HPDE6-E6E7 (cell line): ENCODE results near the gene SH3BP5L.
A peak's percentile ranks its signal among the peaks of the same experiment; 100 is the strongest.

ENCODE experiments used
- DNase-seq: peaks from one replicate; pipeline ENCODE4 v3.0.0; 2011; ENCODE audit warnings: missing footprints; ENCODE audit errors: extremely low spot score

SH3BP5L gene

DNA sequence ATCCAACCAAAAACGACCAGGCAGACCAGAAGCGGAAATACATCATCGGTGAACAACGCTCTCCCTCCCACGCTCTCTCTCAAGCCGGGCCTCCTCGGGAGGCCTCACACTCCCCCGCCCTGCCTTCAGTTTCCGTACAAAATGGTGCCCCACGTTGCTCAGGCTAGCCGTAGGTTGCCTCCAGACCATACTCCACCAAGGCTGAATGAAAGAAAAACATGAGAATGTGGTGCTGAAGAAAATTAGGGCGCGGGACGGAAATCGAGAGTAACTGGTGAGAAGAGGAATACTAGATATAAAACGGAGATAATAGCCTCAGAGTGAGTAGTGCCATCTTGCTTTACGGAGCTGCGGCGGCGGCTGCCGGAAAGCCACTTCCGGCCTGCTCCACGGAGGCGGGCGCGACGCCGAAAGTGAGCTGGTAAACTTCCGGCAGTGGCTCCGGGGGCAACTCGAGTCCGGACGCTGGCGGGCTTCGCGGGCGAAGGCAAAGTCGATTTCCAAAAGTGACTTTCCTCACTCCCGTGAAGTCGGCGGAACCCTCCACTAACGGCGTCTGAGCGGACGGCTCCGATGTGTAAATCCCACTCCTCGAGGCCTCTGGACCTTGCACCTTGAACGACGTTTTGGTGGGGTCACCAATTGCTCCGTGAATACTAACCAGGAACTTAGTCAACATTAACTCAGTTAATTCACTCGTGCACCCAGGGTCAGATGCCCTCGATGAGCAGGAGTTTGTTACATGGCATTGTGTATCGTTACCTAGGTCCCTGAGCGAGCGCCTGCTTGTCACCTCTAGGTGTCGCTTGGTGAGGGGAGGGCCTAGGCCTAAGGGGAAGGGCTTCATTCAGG, at the start of gene SH3BP5L:
SH3BP5L (minus strand) TSS at position 7 of the 852 bp plus-strand sequence. CDS start 980 bp downstream, outside the sequence.
- DNase-seq = peak; percentile 99

DNA sequence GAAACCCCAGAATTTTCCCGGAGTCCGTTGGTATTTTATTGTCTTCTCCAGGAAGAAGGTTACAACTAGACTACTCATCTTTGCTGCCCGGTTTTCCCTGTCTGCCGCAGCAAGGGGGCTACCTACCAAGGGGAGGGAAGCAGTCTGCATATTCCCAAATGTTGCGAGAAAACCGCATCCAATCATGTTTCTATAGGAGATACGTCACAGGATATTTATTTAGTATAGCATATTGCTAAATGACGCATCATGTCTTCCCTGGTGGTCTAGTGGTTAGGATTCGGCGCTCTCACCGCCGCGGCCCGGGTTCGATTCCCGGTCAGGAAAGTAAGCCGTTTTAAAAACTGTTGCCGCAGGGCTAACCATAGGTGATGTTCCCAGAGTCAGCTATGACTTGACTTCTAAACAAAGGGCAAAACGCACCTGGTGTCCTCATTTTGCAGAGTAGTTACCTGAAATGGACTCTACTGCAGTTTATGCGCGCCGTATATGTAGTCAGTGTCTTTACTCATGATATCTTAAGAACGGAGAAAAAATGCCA, 48.3 kb upstream of the SH3BP5L start:
- DNase-seq = peak; percentile 64

DNA sequence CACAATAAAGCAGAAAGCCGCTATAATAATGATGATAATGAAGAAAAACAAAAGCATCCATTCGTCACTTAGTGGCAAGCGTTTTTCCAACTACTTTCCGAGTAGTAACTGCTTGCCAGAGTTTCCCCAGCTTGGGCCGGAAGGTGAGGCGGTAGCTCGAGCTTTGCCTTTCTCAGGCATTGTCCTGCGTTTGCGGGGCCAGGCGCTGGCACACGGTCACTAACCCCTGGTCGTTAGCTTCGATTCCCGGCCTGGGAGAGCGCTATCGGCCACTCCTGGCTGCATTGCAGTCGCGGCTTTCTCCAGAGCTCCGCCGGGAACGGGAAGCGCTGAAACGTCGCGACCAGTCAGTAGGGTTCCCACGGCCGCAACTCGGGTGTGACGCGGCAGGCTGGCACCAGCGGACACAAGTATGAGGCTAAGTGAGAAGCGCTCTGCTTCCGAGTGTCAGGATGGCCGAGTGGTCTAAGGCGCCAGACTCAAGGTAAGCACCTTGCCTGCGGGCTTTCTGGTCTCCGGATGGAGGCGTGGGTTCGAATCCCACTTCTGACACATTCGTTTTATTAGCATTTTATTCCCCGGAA, 47.8 kb upstream of the SH3BP5L start:
- peak; percentile 88 for DNase-seq

DNA sequence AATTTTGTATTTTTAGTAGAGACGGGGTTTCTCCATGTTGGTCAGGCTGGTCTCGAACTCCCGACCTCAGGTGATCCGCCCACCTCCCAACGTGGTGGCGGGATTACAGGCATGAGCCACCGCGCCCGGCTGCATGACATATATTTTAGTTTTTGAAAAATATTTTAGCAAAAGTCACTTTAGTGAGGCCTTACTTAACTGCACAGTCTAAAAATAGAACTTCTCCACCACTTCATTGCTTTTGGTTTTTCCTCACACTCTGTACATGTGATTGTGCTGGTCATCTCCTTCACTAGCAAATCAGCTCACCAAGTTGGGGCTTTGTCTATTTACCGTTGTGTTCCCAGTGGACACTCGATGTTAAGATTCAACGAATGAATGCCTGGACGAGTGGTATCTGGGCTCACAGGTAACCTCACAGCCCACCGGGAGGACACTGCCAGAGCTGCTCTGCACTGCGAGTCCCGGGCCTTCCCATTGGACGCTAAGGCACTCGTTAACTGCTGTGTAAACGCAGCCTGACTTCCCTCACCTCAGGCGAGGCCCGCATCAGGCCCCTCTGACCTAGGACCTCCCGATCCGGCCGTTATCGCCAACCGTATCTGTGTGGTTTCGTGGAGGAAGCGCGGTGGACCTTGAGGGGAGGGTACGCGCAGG, 47.2 kb upstream of the SH3BP5L start:
- DNase-seq = peak; percentile 65

DNA sequence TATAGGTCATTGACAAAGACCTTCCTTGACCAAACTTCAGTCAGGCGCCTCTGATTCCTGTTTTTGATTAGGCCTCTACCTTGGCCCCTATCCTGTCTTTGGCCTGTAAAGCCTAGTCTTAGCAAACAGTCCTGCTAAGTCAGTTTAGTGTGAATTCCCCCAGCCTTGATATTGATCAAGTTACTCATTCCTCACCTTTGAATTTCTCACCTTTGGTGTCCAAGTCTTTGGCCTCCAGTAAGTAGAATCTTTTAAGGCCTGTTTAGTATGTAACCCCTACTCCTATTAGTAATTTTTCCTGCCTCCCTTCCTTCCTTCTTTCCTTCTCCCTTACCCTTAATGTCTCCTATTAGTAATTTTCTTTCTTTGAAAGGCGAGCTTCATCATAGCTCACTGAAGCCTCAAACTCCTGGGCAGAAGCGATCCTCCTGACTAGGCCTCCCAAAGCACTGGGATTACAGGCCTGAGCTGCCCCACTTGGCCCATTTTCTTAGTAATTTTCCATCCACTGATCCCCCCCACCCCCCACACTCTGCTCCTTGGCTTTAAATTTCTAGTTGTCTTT, 46.2 kb upstream of the SH3BP5L start:
- no peak for DNase-seq

DNA sequence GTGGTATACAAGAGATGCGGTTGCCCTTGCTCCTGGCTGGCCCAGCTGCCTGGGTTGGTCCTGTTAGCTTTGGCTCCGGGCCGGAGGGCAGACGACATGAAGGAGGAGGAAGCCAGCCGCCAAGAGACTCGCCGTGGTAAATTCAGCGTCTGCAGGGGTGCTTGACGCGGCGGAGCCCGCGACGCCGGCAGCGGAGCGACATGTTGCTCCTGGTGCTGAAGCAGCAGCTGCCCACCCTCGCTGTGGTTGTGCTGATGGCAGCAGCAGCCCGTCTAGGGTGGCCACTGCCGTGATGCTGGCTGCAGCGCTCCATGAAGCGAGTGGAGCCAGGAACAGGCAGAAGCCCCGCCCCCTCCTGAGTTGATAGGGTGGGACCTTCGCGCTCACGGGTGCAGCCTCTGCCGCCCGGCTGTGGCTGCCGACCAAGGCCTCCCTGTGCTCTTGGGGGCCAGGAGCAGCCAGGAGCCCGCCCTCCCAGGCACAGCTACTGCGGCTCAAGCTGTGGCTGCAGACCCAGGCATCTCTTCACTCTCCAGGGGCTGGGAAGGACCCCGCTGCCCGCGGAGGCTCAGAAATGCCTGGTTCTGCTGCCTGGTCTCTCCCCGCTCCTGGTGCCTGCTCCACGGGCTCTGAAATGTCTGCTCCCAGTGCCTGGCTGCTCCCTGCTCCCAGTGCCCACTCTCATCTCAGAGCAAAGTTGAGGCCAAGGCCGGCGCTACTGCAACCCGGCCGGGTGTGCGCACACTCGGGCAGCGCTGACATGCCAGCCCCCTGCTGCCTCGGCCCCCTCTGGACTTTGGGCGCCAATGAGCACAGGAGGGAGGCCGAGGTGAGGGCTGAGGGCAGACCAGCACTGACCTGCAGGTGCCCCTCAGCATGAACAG, 37.5 kb upstream of the SH3BP5L start:
- DNase-seq = peak; percentile 56

DNA sequence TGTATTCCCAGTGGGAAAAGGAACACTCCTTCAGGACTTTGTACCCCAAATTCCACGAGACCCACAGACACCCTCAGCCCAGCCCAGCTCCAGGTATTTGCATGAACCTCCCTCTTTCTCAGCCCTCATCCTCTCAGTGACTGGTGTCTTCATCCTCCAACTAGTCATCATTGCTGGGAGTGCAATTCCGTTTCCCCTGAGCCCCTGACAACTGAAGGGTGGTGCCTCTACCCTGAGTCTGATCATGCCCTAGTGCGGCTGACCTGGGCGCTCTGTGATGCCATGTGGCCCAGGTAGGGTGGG, 36.9 kb upstream of the SH3BP5L start:
- no peak for DNase-seq

DNA sequence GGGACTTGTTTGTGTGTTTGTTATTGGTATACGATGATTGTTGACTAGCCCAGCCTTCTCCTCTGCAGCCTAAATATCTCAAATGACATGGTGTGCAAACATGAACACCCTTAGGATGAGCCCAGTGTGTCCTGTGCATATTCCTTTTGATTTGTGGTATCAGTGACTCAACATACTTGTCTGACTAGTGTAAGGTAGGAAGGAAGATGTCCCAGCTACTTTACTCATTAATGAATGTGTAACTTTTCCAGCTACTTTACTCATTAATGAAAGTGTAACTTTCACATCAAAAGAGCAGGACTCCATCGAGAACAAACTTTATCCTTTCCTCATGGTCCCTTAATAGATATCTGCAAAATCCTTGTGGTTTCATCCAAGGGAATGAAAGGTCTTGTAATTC, 35.9 kb upstream of the SH3BP5L start:
- DNase-seq = no peak

DNA sequence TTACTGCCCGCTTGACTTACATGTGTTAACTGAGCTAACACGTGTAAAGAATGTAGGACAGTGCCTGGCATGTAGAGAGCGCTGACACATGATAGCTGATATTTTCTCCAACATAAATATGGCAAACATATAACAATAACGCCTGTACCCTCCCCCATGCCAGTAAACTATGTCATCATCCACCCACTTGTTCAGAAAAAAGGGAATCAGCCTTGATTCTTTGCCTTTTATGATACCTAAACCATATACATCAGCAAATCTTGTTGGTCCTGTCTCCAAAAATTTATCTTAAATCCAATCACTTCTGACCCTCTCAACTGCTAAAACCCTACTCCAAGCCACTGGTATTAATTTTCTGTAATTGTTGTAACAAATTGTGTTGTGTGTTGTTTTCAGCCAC, 34.3 kb upstream of the SH3BP5L start:
- DNase-seq = no peak

DNA sequence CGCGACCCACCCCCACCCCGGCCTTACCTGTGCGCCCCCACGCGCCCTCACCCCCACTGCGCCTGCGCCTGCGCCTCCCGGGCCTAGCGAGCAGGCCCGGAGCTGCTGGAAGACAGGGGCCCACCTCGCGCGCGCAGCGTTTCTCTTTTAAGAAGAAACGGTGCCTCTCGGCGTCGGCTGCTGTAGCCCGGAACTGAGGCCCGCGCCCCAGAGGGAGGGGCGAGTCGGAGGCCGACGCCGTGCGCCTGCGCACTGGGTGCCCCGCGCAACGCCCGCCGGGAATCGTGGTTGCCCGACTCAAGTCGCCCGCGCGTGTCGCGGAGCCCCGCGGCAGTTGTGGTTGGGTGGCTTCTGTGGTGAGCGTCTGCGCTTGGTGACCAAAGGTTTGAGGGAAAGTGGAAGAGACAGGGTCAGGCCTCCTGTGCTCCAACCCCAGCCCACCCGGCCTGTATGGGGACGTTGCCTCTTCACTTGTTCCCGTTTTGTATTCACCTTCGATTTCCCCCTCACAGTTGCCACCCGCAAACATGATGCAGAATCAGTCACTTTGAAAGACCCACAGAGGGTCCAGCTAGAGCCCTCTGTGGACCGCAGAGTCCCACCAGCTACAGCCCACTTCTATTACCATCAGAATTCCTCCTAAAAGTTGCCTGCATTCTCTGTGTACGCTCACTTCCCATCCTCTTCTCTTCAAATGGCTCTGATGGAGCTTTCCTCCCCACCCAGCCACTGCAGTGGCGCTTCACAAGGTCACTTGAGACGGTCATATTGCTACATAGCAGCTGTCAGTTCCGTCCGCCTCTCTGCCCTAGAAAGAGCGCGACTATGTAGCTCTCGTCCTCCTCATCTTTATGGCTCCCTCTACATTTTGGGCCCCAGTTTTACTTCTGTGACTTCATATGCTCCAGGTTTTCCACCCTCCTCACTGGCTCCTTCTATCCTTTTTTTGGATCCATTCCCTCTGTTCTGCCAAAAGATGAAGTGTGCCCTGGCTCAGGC, 33.5 kb upstream of the SH3BP5L start, which contains the start of gene ZNF692:
ZNF692 (minus strand) TSS at position 195 of the 999 bp plus-strand sequence. CDS start 776 bp downstream, outside the sequence.
- peak; percentile 97 for DNase-seq

DNA sequence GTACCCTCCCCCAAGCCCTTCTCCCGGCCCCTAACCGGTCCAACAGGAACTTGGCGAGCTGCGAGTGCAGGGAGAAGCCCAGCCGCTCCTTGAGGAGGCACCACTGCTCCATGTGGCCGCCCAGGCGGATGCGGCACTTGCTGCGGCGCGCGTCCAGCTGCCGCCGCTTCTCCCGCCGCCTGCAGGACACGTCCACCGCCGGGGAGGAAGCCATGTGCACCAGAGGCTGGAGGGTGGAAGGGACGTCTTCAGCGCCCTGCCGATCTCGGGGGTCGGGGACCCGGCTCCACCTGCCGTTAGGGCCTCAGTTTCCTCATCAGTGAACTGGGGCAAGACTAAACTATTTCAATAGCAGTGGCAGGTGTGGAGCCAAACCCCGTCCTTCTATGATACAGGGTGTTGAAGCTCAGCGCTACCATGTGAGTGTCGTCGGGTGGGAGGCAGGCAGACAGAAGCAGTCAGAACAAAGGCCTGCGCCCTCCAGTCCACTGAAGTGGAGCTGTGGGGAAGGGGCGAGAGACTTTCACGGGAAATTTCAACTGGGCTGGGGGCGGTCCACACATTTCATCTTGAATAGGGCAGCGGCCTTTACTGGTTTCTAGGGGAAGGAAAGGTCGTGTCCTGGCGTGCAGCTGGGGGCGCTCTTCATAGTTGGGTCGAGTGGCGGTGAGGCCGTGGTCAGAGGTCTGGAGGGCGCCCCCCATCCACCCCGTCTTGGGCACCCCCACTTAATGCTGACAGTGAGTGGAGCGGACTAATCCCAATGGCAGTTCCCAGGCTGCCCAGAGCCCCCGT, 32.6 kb upstream of the SH3BP5L start:
- DNase-seq = peak; percentile 76

DNA sequence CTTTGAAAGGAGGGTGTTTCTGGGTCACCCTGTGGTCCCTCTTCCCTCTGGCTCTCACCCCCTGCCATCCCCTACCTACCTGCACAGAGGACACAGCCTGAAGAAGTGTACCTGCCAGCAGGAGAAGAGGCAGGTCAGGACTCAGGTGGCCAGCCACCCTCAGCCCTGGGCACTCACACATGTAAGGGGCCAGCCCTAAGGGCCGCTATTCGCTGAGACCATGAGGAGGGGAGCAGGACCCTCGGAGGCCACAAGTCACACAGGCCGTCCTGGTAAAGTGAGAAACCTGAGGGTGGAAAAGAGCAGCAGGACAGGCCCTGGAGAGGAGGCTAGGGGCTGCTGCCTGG, 32.0 kb upstream of the SH3BP5L start:
- no peak for DNase-seq

DNA sequence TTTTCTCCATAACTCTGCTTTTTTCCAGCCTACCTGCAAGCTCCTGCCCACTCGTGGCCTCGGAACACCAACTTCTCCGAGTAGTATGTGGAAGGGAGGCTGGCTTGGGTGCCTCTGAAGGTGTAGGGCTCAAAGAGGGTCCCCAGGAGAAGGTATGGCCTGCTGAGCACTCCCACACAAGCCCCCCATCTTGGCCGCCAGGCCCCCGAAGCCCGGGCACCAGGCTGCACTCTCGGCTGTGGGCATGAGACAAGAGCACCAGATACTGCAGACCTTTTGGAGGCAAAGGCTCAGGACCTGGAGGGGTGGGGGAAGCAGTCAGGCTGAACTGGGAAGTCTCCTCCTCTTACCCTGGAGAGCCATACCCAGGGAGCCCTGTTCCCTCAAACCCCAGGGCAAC, 31.5 kb upstream of the SH3BP5L start:
- DNase-seq = no peak

DNA sequence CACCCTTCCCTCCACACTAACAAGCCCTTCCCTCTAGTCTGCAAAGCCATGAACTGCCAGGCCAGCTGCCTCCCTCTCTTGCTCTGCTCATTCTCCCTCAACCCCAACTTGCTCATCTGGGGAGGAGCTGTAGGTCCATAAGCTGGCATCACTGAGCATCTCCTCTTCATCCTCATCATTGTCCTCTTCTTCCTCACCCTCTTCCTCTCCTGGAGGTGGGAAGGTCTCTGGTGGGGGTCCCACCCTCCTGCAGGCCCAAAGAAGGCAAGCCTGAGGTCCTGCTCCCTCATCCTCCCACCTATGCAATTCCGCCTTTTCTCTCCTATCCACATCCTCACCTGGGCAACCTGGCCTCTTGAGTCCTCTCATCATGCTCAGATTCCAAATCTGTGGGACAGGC, 30.5 kb upstream of the SH3BP5L start:
- DNase-seq = no peak

DNA sequence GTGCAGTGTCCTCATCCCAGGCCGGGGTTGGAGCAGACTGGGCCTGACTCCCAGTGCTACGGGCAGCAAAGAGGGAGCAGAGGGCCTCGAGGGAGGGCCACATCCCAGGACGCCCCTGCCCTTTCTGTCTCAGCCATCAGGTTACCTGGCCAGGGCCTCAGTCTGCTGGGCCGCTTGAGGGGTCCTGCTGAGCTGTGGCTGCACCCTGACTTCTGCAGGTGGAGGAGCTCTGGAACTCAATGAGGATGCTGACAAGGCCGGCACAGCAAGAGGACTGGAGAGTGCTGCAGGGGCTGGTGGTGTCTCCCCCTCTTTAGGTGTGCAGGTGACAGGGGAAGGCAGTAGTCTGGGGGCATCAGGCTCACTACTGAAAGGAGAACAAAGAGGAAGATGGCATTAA, 29.9 kb upstream of the SH3BP5L start:
- no peak for DNase-seq

DNA sequence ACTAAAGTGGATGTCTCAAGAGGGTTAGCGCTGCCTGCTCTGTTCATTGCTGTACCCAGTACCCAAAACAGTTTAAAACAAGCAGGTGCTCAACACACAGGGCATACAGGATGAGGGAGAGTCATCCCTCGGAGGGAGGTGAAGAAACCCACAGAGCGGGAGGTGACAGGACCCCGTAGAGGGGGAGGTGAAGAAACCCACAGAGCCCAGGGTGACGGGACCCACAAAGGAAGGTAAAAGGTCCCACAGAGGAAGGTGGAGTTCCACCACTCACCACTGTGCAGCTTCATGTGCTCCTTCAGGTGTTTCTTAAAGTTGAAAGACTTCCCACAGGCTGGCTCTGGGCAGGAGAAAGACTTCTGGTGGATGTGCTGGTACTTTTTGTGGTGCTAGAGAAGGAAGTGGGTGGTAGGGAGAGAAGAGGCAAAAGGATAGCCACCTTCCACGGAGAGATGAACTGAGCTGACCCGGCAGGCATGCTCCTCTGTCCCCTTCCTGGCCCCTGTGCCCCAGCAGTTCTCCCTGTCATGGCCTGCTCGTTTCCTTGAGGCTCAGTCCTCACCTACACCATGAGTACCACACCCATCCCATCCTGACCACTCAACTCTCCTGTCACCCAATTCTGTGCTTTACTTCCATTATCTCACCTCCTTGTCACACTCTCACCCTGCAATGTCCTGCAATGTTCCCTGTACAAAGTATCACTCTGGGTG, 28.1 kb upstream of the SH3BP5L start:
- no peak for DNase-seq

DNA sequence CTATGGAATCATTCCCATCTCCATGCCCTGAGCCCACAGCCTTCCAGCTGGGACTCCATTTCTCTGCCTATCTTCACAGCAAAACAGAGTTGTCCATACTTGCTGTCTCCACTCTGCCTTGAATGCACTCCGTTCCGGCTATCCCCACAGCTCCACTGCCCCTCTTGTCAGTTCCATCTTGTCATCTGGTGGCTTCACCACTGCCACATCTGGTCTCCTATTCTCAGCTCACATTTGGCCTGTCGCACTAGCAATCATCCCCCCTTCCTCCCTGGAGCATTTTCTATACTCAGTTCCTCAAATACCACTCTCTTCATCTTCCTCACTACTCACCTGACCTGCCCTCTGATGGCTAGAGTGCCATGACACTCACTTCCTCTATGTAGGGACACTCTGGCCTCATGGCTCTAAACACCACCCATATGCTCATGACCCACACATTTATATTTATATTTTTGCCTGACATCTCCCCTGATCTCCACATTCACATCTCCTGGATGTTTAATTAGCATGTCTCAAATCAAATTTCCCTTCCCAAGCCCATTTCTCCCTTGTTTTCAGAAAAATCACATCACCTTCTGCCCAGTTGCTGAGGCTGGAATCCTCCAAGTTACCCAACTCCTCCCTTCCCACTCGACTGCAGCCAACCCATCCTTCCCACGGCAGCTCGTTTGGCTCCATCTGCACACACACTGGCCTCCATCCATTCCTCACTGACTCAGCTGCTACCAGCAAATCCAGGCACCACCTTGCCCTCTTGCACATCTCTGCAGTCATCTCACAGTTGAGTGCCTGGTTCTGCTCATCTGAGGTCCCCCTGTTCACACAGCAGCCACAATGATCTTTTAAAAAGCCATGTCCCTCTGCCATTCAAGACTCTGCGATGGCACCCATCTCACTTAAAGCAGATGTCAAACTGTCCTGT, 27.0 kb upstream of the SH3BP5L start:
- no peak for DNase-seq

DNA sequence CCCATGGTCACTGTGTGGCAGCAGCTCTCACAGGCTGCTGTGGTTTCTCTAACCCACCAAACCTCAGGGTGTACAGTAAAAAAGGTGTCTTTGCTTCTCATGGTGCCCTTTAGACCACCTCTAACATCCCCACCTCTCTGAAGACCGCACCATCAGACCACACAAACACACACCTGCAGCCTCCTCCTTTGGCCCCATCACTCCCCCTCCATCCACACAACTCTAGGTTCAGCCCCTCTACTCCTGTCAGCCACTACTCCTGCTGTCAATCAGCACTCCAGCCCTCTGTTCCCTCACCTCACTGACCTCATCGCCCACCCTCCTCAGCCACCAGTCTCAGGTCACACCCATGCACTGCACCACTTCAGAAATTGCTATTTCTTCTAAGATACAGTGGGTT, 25.7 kb upstream of the SH3BP5L start:
- DNase-seq = no peak
